Stimulated activated CD4-positive, alpha-beta T cell treated with anti-CD3 and anti-CD28 coated beads, Interleukin-1b, Interleukin-23, amount 100 ng/mL, for 4 hours (primary cell): ENCODE results near the gene HDLBP.
A peak's percentile ranks its signal among the peaks of the same experiment; 100 is the strongest.

Source experiments
- DNase-seq, 2 donors: peaks; one replicate each; pipeline ENCODE4 v3.0.0-alpha.2; 2020; ENCODE audit warnings: low read depth in 2 of 2

HDLBP gene

DNA sequence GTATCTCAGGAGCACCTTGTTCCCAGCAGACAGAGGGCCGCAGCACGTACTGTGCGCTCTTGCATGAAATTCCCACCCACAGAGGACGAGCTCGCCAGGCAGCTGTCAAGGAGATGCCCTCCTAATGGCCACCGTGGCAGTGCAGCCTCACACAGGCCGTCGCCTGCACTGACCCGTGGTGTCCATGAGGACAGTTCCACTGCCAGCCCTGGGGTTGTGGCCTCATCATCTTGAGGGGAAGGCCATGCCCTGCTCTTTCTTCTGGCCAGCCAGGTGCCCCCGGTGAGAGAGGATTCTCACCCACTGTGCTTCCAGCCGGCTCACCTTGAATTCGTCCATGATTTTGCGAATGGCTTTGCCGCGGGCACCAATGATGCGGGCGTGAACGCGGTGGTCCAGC lies 85.0 kb downstream of the HDLBP start:
- no peak for DNase-seq

DNA sequence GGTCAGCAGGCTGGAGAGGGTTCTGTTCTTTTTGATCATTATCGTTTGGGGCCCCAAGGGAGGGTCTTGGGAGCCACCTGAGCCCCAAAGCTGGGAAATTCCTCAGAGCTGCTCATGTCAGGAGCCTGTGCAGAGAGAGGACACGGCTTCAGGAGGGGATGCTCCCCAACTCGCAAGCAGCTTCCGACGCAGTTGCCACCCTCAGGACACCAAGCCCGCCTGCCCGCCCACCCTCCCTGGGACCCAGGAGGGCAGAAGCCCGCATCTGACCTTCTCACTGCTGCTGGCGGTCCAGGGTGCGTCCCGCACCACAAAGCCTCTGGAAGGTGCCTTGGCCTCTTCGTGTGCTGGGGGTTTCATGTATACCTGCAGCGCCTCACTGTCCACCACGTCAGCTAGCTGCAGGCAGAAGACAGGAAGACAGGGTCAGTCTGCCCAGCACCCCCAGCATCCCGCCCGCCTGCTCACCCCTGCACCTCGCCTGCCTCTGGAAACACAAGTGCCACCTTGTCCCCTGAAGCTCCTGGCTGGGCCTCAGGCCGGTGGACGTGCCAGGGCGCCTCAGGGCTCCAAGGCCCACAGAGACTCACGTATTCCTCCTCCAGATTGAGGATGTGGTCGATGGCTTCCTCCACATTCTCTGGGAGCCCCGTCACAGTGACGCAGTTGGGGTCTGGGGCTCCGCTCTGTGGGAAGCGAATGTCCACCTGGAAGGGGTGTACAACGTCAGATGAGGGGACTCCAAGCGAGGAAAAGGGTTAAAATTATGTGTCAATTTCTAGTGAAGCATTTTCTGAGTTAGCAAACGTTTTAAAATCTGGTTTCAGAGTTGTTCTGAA lies 85.7 kb downstream of the HDLBP start:
- DNase-seq: no peak

DNA sequence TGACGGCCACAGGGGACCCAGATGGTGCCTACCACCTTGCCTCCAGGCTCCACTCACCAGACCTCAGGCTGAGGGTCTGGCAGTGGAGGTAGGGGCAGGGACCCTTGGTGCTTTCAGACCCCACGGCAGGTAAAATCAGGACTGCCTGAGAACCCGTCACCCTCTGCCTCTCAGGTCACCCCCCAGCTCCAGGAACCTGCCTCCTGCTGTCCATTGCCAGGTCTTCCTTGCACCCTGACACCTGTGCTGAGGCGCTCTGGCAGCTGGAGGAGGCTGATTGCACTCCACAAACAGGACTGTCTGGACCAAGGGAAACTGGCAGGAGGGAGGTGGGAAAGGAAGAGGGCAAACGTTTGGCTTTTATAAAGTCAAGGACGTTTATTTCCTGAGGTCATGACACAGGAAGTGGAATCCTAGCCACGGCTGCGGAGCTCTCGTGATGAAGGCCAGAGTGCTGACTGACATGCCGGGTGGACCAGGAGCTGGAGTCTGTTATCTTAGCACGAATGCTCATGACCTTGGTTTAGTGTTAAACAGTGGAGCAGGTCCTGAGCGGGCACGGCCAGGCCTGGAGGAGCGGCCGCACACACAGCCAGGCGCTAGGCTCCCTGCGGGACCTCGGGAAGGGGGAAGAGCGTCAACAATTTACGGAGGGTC lies 86.5 kb downstream of the HDLBP start:
- no peak for DNase-seq

DNA sequence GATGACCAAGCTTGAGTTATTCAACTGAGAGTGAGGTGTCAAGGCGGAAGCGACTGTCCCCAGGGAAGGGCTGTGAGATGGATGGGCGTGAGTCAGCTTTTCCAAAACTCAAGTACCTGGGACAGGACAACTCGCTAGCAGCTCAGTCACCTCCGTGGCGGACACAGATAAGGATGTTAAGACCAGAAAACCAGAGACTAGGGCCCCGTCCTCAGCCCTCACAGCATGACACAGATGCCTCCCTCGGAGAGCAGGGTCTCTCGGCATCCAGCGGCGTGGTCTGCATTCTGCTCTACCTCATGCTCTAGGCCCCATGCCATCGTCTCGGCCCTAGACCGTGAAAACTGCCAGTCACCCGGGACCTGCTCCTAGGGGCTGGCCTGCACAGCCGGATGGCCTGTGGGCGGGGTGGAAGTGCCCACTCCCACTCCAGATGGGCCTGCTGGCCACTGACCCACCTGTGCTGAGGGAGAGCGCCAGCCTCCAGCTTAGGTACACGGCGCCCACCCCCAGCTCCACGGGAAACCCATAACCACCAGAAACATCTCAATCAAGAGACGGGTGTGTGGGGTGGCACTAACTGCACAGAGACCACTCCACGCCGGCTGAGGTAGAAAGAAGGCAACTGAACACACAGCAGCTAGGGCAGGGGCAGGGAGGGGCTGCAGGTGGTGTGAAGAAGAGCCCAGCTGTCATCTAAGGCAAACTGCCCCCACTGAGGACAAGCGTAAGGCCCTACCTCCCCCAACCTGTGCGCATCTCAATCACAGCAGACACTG lies 87.2 kb downstream of the HDLBP start:
- DNase-seq: no peak

DNA sequence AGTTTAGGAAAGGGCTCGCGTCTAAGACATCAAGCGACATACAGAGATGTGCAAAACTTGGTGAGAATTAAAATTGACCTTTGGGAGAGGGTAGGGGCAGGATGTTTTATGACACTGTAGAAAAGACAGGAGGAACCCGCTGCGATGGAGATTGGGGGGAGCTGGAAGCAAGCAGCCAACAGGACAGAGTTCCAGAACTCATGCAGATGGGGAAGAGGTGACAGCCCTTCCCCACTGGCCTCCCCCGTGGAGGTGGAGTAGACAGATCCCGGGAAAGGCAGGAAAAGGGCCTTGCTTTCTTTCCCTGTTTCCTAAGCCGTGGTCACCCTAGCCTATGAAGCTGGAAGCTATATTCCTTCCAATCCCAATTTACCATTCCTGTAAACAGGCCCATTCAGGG lies 87.9 kb downstream of the HDLBP start:
- no peak for DNase-seq

DNA sequence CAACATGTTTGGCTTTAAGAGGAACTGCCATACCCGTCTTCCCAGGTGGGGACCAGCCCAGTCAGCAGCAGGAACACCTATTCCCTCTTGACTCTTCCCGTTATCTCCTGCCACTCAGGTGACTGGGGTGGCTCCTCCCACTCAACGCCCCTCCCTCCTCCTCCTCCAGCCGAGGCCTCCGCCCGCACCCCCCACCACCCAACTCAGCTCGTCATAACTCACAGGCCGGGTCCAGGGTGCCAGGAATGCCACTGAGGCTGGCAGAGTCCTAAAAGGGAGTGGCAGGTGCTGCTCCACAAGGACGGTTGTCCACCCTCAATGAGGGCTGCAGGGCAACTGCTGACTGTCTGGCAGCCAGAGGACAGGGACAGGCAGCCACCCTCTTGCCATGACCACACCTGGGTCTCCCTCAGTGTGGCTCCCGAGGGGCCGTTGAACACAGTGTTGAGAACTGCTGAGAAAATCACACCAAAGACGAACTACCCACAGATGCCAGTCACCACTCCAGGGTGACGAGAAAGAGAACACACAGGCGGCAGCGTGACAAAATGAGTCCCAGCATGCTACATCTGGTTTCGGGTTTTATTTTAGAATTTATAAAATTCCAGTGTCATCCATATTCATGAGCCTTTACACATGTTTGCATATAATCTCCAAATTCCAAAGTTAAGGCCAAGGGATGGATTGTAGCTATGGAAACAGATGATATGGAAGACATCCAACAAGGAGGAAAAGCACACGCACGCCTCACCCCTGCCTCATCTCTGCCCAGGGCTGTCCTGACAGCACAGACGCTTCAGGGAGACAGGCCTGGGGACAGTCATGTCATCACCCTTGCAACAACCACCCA lies 88.5 kb downstream of the HDLBP start:
- no peak for DNase-seq

DNA sequence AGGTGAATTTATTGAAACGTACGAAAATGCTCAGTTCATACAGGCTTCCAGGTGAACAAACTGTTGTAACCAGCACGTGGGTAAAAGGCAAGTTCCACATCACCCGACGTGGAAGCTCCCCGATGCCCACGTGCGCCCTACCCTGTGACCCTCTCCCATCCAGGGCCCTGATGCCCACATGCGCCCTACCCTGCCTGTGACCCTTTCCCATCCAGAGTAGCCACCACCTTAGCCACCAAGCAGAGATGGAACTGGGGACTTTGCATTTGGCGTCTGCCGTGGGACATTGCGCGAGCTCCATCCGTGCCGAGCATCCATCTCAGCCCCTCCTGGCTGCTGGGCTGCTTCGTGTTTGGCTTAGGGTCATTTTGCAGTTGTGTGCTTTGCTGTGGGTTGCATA lies 89.5 kb downstream of the HDLBP start:
- no peak for DNase-seq

DNA sequence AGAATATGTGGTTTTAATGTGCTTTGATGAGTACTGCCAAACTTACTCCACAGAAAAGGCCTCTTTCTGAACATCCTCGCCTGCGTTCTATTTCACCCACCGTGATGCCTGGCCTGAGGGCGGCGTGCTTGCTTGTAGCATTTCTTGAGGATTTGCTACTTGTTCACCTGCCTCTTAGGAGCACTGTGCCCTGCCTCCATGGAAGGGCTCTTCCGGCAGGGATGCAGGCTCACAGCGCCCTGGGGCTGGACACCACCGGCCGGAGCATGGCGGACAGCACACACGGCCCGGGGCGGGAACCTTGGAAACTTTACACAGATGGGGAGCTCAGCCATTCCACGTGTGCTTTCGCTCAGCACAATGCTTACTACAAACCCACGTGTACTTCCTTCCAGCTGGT lies 89.9 kb downstream of the HDLBP start:
- DNase-seq: no peak

DNA sequence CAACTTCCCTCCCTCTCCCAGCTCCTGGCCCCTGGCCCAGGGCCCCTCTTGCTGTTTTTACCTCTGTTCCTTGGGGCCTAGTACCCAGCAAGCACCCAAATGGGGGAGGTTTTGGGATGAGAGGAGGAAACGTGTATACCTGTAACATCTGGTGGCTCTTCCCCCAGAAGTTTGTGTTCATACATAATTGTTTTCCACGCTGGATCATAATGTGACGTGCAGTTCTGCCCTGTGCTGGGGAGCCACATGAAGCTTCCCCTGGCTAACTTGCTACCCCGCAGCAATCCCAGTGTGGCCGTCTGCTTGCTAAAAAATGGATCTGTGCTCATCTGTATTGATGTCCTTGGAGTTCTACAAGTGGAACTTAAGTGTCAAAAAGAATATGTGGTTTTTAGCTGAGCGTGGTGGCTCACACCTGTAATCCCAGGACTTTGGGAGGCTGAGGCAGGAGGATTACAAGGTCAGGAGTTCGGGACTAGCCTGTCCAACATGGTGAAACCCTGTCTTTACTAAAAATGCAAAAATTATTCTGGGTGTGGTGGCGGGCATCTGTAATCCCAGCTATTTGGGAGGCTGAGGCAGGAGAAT lies 90.5 kb downstream of the HDLBP start:
- no peak for DNase-seq

DNA sequence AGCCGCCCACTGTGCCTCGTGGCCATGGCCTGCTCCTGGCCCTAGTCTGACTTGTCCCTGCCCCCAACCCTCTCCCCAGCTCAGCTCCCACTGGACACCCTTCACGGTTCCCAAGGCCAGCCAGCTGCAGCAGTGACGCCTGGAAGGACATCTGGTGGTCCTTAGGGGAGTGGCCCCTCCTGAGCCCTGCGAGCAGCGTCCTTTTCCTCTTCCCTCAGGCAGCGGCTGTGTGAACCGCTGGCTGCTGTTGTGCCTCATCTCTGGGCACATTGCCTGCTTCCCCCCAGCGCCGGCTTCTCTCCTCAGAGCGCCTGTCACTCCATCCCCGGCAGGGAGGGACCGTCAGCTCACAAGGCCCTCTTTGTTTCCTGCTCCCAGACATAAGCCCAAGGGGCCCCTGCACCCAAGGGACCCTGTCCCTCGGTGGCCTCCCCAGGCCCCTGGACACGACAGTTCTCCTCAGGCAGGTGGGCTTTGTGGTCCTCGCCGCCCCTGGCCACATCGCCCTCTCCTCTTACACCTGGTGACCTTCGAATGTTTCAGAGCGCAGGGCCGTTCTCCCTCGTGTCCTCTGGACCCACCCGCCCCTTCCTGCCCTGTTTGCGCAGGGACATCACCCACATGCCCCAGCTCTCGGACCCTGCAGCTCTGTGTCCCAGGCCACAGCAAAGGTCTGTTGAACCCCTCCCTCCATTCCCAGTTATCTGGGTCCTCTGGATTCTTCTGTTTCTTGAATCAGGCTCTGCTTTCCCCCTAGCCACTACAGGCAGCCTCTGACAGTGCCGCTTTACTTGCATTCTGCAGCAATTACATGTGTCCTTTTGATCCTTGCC lies 91.2 kb downstream of the HDLBP start:
- no peak for DNase-seq

DNA sequence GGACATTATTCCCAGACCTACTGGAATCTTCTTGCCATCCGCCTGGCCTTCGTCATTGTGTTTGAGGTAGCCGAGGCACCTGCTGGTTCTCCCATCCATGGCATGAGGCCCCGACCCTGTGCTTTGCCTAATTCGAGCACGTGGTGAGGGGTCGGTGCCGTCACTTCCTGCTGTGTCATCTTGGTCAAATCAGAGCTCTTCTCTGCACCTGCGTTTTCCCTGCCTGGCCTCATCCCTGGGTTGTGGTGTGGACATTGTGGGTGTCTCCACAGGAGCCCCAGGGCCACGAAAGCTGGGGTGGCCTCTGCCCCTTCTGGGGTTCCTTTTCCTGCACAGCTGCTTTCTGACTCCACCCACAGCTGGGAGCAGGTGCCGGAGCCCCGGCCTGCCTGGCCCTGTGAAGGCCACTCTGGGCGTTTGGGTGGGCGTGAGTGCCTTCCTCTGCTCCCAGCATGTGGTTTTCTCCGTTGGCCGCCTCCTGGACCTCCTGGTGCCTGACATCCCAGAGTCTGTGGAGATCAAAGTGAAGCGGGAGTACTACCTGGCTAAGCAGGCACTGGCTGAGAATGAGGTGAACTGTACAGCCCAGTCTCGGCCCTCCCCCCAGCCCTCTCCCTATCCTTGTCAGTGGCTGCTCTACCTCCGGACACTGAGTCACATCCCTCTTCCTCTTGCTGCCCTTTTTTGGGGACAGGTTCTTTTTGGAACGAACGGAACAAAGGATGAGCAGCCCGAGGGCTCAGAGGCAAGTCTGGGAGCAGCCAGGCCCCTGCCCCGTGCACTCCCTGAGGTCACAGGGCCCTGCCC lies 92.1 kb downstream of the HDLBP start:
- DNase-seq: no peak

DNA sequence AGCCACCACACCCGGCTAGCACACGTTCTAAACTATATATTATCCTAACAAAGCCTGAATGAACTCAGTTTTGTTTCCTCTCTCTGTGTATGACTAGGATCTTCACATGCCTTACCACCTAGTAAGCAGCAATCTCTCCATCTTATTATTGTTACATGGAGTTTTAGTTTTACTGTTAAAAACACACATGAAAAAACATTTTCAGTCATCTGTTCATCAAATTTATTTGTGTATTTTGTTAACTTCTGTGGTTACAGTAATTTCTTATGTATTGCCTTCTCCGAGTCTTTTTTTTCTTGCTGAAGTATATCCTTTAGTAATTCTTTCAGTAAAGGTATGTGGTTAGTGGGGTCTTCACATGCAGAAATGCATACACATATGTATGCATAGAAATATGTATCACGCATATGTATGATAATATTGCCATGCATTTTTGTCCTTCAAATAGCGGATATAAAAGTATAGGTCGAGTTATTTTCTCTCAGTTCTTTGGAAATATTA lies 95.6 kb downstream of the HDLBP start:
- no peak for DNase-seq

DNA sequence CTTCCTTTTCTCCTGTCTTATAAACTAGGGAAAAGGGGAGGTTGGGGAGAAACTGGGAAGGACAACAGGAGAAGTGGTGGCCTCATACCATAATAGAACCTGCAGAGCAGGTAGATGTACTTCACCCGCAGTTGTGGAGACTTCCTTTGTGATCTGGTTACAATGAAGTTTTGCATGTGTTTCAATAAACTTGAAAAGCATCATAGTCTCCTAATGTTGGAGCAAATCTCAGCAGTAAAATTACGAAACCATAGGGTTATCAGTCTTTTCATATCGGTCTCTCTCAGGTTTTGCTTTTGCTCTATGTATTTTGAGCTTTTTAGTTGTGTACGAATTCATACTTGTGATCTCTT lies 96.5 kb downstream of the HDLBP start:
- DNase-seq: no peak

DNA sequence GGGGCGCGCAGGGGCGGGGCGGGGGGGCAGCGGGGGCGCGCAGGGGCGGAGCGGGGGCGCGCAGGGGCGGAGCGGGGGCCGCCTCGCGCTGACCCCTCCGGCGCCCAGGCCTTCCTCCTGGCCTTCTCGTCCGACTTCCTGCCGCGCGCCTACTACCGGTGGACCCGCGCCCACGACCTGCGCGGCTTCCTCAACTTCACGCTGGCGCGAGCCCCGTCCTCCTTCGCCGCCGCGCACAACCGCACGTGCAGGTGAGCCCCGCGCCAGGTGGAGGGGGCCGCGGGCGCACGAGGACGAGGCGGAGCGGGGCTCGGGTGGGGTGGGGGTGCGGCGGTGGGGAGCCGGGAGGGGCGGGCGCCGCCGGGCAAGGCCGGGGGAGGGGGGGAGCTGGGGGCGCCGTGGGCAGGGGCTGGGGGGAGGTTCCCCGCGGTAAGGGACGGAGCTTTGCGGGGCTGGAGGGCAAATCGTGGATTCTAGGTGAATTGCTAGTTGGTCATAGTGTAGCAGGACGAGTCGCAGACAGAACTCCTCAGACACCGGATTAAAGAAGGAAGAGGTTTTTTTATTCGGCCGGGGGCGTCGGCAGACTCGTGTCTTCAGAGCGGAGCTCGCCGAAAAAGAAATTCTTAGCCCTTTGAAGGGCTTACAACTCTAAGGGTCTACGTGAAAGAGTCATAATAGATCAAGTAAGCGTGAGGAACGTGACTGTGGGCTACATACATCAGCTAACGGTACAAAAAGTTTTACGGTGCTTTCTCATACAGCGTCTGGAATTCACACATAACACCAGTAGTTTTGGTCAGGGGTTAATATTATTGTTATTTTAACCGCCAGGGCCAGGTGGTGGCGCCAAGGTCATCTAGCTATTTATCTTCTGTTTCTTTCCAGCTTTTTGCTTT lies 97.1 kb downstream of the HDLBP start:
- peak; percentile 15 to 30 for DNase-seq

DNA sequence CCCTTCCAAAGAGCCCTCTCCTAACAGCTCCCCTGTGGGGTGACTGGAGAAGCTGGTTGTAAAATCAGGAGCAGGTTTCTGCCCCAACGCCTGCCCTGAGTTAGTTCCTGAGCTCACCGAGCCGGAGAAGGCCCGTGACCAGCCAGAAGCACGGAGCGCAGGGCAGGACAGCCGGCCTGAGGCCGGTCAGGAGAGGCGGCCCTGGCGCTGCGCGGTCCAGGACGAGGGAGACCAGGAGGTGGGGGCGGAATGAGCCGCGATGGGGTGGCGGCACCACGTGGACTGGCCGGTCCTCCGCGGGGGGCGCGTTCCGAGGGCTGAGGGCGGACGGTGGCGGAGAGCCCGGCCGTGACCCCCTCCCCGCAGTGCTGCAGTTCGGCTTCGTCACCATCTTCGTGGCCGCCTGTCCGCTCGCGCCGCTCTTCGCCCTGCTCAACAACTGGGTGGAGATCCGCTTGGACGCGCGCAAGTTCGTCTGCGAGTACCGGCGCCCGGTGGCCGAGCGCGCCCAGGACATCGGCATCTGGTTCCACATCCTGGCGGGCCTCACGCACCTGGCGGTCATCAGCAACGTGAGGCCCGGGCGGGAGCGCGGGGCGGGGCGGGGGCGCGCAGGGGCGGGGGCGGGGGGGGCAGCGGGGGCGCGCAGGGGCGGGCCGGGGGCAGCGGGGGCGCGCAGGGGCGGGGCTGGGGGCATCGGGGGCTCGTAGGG lies 98.0 kb downstream of the HDLBP start:
- DNase-seq: peak; percentile 8 to 26

DNA sequence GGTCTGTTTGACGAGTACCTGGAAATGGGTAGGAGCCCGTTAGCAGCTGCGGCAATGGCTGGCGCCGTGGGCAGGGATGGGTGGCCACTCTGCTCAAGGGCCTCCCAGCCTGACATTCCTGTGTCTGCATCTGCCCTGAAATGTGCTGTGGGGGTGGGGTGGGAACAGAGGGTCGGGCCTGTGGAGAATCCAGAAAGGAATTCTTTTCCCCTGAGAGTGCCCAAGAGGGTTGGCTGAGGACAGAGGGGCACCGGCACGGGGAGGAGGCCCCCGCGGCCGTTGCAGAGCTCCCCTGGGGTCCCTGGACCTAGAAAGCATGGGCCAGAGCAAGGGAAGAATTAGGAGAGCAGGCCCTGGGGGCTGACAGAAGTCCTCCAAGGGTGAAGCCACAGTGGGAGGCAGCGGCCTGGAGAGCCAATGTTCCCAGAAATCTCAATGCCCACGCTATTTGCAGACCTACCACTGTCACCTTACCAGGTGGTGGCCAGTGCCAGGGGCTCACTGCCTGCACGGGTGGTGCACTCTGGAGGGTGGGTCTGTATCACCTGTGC lies 99.2 kb downstream of the HDLBP start:
- no peak for DNase-seq

DNA sequence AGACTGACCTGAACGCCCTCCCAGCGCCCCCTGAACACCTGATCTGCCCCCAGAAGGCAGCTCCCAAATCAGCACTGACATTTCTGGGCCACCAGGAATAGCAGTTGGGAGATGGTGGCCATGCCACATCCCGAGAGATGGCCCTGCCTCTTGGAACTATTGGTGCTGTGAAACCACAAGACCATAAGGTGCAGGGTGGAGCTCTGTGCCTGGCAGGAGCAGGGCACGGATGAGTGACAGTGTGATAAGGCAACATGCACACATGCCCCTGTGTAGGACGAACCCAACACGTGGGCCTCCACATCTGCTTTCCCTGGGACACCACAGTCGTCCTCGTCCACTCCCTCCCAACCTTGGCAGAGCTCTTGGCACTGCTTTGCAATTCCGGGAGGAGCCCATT lies 100.1 kb downstream of the HDLBP start:
- no peak for DNase-seq

DNA sequence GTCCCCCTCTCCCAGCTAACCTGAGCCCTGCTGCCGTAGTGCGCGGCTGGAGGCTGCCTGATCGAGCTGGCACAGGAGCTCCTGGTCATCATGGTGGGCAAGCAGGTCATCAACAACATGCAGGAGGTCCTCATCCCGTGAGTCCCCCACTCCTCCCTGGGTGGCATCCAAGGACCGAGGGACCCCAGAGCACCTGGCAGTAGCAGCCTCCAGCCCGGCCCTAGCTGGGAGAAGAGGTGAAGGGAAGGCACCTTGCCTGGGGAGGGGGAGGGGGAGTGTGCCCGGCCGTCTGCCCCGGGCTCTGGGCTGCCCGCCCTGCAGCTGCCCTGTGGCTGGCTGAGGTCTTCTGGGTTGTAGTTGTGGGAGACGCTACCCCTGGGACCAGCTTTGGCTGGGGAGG lies 100.7 kb downstream of the HDLBP start:
- DNase-seq: no peak
